Globus pallidus (tissue), 1 donor: ENCODE data around the gene PRKD1.

Experiments
- DNase-seq: peaks from one replicate; pipeline ENCODE4 v3.0.0-alpha.2; 2015; ENCODE audit warnings: low spot score

PRKD1 gene

GRCh38 chr14:29838752-29839151 lies 88.9 kb downstream of the PRKD1 start:
- no peak for DNase-seq

GRCh38 chr14:29836395-29836794 lies 91.3 kb downstream of the PRKD1 start:
- DNase-seq = no peak

GRCh38 chr14:29832042-29832441 lies 95.6 kb downstream of the PRKD1 start:
- DNase-seq = no peak

GRCh38 chr14:29829851-29830250 lies 97.8 kb downstream of the PRKD1 start:
- no peak for DNase-seq

GRCh38 chr14:29823816-29824215 lies 103.8 kb downstream of the PRKD1 start:
- DNase-seq = no peak

GRCh38 chr14:29822430-29822709 lies 105.3 kb downstream of the PRKD1 start:
- no peak for DNase-seq

GRCh38 chr14:29821661-29822429 lies 105.8 kb downstream of the PRKD1 start:
- DNase-seq = no peak

GRCh38 chr14:29821242-29821641 lies 106.4 kb downstream of the PRKD1 start:
- DNase-seq = no peak

- DNase-seq = no peak
Observed at GRCh38 chr14:29820785-29821184, 106.9 kb downstream of the PRKD1 start.

- DNase-seq = no peak
Observed at GRCh38 chr14:29817767-29818405, 109.8 kb downstream of the PRKD1 start.

- DNase-seq = no peak
Observed at GRCh38 chr14:29815016-29815674, 112.5 kb downstream of the PRKD1 start.

- peak; percentile 81 for DNase-seq
Observed at GRCh38 chr14:29814156-29815015, 113.3 kb downstream of the PRKD1 start.

- no peak for DNase-seq
Observed at GRCh38 chr14:29810682-29811081, 117.0 kb downstream of the PRKD1 start.

- no peak for DNase-seq
Observed at GRCh38 chr14:29810064-29810463, 117.6 kb downstream of the PRKD1 start.

- no peak for DNase-seq
Observed at GRCh38 chr14:29806124-29806517, 121.5 kb downstream of the PRKD1 start.

- no peak for DNase-seq
Observed at GRCh38 chr14:29805415-29806123, 122.1 kb downstream of the PRKD1 start.

- DNase-seq = no peak
Observed at GRCh38 chr14:29804481-29805266, 123.0 kb downstream of the PRKD1 start.

GRCh38 chr14:29803045-29803444 lies 124.6 kb downstream of the PRKD1 start:
- DNase-seq = no peak

- DNase-seq = no peak
Observed at GRCh38 chr14:29802211-29802610, 125.4 kb downstream of the PRKD1 start.

GRCh38 chr14:29800961-29801360 lies 126.7 kb downstream of the PRKD1 start:
- DNase-seq = no peak
